Neural progenitor cell (in vitro differentiated cells): ENCODE data around the gene RUBCN. TPM values are rescaled to one million over a fixed set of nuclear protein-coding genes. Genes with fewer than 3 reads are reported as not detected.
"Not testable (repeated sequence)": the region's sequence is repeated elsewhere in the genome, so short reads cannot be mapped to it uniquely, and the experiment has no call there.

Experiments
- DNase-seq: peaks from one replicate; pipeline ENCODE4 v3.0.0-alpha.2; 2016; ENCODE audit warnings: low spot score
- H2AFZ ChIP-seq: fragments of 200-600 bp; sonication (generic); replicated peaks from 2 replicates; pipeline ENCODE4 v1.6.1; 2016; ENCODE audit warnings: antibody characterized with exemption
- H3F3A ChIP-seq: fragments of 200-600 bp; sonication (generic); 2 replicates; pipeline ENCODE4 v1.6.1; 2016; ENCODE audit warnings: antibody characterized with exemption, low read depth
- H3K27ac ChIP-seq: fragments of 200-600 bp; sonication (generic); 2 replicates; pipeline ENCODE4 v1.5.1; 2016; ENCODE audit warnings: mild to moderate bottlenecking
- H3K27me3 ChIP-seq: fragments of 200-600 bp; sonication (generic); 2 replicates; pipeline ENCODE4 v1.6.1; 2016; ENCODE audit warnings: mild to moderate bottlenecking, moderate library complexity
- H3K36me3 ChIP-seq: fragments of 200-600 bp; sonication (generic); 2 replicates; pipeline ENCODE4 v1.5.1; 2016
- H3K4me1 ChIP-seq: fragments of 200-600 bp; sonication (generic); 2 replicates; pipeline ENCODE4 v1.6.1; 2016; ENCODE audit warnings: mixed run types
- H3K4me2 ChIP-seq: fragments of 200-600 bp; sonication (generic); 2 replicates; pipeline ENCODE4 v1.6.1; 2016
- H3K4me3 ChIP-seq: fragments of 200-600 bp; sonication (generic); 2 replicates; pipeline ENCODE4 v1.5.1; 2016
- H3K79me2 ChIP-seq: fragments of 200-600 bp; sonication (generic); 2 replicates; pipeline ENCODE4 v1.6.1; 2016; ENCODE audit warnings: low read depth
- H3K9ac ChIP-seq: fragments of 200-600 bp; sonication (generic); 2 replicates; pipeline ENCODE4 v1.6.1; 2016
- H3K9me3 ChIP-seq: fragments of 200-600 bp; sonication (generic); 2 replicates; pipeline ENCODE4 v1.5.1; 2016; ENCODE audit warnings: low read depth
- H4K20me1 ChIP-seq: fragments of 200-600 bp; sonication (generic); 2 replicates; pipeline ENCODE4 v1.6.1; 2016; ENCODE audit warnings: low read depth
- H3K27ac Mint-ChIP-seq: 3 replicates; pipeline ENCODE4 v1.8.0; 2021; ENCODE audit warnings: mixed read lengths
- H3K27me3 Mint-ChIP-seq: 2 replicates; pipeline ENCODE4 v1.8.0; 2022; ENCODE audit warnings: low read depth, mild to moderate bottlenecking, inconsistent platforms, moderate library complexity, mixed read lengths; ENCODE audit not compliant: insufficient read depth
- H3K36me3 Mint-ChIP-seq: 3 replicates; pipeline ENCODE4 v1.8.0; 2021; ENCODE audit warnings: mixed read lengths
- H3K4me1 Mint-ChIP-seq: 3 replicates; pipeline ENCODE4 v1.8.0; 2021; ENCODE audit warnings: mixed read lengths
- H3K4me3 Mint-ChIP-seq: 3 replicates; pipeline ENCODE4 v1.8.0; 2021; ENCODE audit warnings: mild to moderate bottlenecking, moderate library complexity, mixed read lengths
- H3K9me3 Mint-ChIP-seq: 3 replicates; pipeline ENCODE4 v1.8.0; 2020; ENCODE audit warnings: mixed read lengths
- CTCF ChIP-seq: fragments of 200-600 bp; sonication (generic); IDR thresholded peaks from 2 replicates; pipeline ENCODE4 v1.5.1; 2017; ENCODE audit warnings: antibody characterized with exemption, mild to moderate bottlenecking
- EZH2 ChIP-seq: fragments of 200-600 bp; sonication (generic); IDR thresholded peaks from 2 replicates; pipeline ENCODE4 v1.6.1; 2017; ENCODE audit warnings: antibody characterized with exemption, mild to moderate bottlenecking, moderate library complexity
- EZH2phosphoT487 ChIP-seq: fragments of 200-600 bp; sonication (generic); IDR thresholded peaks from 2 replicates; pipeline ENCODE4 v1.6.1; 2017; ENCODE audit warnings: antibody characterized with exemption
- total RNA-seq: library from RNA; depleted of rRNA; stranded (reverse); fragments of >200 nt; gene quantifications from 2 replicates; pipeline ENCODE4 v1.2.3, GENCODE V29; 2015; ENCODE audit warnings: low replicate concordance

The RUBCN gene
- total RNA-seq, 1 donor from 2014 or later, result 6.4 TPM

DNA sequence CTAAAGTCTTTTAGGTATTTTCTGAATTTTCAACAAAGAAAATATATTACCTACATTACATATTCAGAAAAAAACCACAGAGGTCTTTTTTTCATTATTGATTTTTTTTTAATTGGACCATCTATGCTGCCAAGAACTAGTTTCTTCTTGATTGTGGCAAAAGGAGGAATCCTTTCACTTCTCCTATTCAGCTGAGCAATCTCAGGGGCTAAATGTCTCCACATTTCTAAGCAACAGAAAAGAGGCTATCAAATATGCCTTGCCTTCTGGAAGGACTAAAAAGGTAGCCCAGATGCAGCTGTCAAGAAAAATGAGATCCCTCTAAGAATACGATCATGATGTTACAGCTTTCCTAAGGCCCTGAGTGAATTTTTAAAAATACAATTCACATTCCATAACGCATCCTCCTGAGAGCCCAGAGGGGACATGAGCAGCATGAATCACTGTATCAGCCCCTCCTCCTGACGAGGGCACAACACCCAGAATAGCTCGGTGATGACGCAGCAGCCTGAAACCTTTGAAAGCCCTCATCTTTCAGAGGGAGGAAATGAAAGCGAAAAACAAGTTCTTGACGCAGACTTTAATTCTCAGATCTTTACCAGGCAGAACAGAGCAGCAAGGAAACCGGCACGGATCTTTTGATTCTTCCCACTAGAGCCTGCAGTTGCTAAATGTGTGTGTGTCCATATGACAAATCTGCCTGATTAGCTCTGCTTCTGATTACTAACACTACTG is 24.6 kb downstream of the RUBCN start:
- Mint-ChIP-seq H3K4me3 (peak overlapping the region; percentile 76), H3K27ac (peak overlapping the region; percentile 87), H3K9me3 (no peaks in the 10 kb centered on the region), H3K36me3 (peaks cover 9% of the 10 kb centered on the region), H3K27me3 (peaks cover 2% of the 10 kb centered on the region), H3K4me1 (peaks cover 16% of the 10 kb centered on the region)
- no peaks in the 10 kb centered on the region for H3F3A ChIP-seq
- peaks cover 8% of the 10 kb centered on the region for H3K4me1 ChIP-seq
- peak overlapping the region; percentile 35 for H3K4me2 ChIP-seq
- no peaks in the 10 kb centered on the region for H3K36me3 ChIP-seq
- H3K79me2 ChIP-seq, result no peaks in the 10 kb centered on the region
- no peaks in the 10 kb centered on the region for H3K27me3 ChIP-seq
- H3K9ac ChIP-seq, result no peak overlapping the region
- TF ChIP-seq EZH2phosphoT487, result no peak
- TF ChIP-seq EZH2, result no peak
- no peak for TF ChIP-seq CTCF
- no peaks in the 10 kb centered on the region for H4K20me1 ChIP-seq
- peak; percentile 32 for DNase-seq
- no peak overlapping the region for H3K4me3 ChIP-seq
- H3K27ac ChIP-seq, result peak overlapping the region; percentile 23
- H3K9me3 ChIP-seq, result no peaks in the 10 kb centered on the region
- H2AFZ ChIP-seq, result peak overlapping the region; percentile 61

GRCh38 chr3:197710965-197711364 is 25.7 kb downstream of the RUBCN start:
- H3K27ac Mint-ChIP-seq, H3K9me3 ChIP-seq, H2AFZ ChIP-seq, H3K4me3 Mint-ChIP-seq, H3K27ac ChIP-seq, H4K20me1 ChIP-seq, H3K27me3 ChIP-seq, DNase-seq, H3K4me1 ChIP-seq, H3K79me2 ChIP-seq, H3K9me3 Mint-ChIP-seq, H3K4me3 ChIP-seq, H3K27me3 Mint-ChIP-seq, H3K4me2 ChIP-seq, H3K36me3 ChIP-seq, H3K36me3 Mint-ChIP-seq, H3K9ac ChIP-seq, H3F3A ChIP-seq: not testable (repeated sequence)
- peaks cover 16% of the 10 kb centered on the region for H3K4me1 Mint-ChIP-seq

DNA sequence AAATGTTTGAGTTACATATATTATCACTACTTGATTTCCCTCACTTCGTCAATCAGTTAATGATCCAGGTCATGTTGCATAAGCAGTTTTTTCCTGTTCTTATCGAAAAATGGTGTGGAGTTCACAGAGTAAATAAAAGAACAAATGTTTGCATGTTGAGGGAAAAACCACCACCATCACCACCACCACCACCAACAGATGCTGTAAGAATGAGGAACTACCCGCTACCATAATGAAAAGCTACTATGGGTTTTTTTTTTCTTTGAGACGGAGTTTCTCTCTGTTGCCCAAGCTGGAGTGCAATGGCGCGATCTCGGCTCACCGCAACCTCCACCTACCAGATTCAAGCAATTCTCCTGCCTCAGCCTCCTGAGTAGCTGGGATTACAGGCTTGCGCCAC is 27.6 kb downstream of the RUBCN start:
- no peak for DNase-seq
- Histone ChIP-seq H3K9me3 (no peaks in the 10 kb centered on the region), H3K4me1 (peaks cover 8% of the 10 kb centered on the region), H3K9ac (no peak overlapping the region), H3K36me3 (no peaks in the 10 kb centered on the region), H2AFZ (no peak overlapping the region), H3K4me2 (no peak overlapping the region), H3K27me3 (no peaks in the 10 kb centered on the region), H3K79me2 (no peaks in the 10 kb centered on the region), H3F3A (no peaks in the 10 kb centered on the region), H3K4me3 (no peak overlapping the region), H4K20me1 (no peaks in the 10 kb centered on the region), H3K27ac (no peak overlapping the region)
- H3K9me3 Mint-ChIP-seq, result no peaks in the 10 kb centered on the region
- no peak for TF ChIP-seq CTCF
- no peak for TF ChIP-seq EZH2phosphoT487
- TF ChIP-seq EZH2, result no peak
- H3K4me3 Mint-ChIP-seq, result no peak overlapping the region
- no peak overlapping the region for H3K27ac Mint-ChIP-seq
- peaks cover 2% of the 10 kb centered on the region for H3K27me3 Mint-ChIP-seq
- H3K36me3 Mint-ChIP-seq, result peaks cover 5% of the 10 kb centered on the region
- H3K4me1 Mint-ChIP-seq, result peaks cover 16% of the 10 kb centered on the region

DNA sequence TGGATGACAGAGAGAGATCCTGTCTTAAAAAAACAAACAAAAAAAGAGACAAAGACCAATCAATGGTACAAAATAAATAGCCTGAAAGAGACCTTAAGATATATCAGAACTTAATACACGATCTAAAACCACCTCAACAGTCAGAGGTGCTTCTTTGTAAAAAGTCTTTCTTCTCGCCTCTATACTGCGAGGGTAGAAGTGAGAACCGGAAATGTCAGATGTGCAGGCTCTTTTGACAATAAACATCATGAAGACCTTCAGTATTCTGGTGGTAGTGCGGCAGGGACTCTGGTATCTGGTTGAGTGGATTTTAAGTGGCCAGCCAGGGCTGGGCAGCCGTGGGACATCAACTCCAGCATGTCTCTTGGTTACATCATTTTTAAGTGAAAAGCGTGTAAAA is 30.0 kb downstream of the RUBCN start:
- Mint-ChIP-seq H3K4me1 (no peaks in the 10 kb centered on the region), H3K4me3 (peak overlapping the region; percentile 53), H3K27me3 (peaks cover 2% of the 10 kb centered on the region), H3K9me3 (no peaks in the 10 kb centered on the region), H3K36me3 (peaks cover 11% of the 10 kb centered on the region), H3K27ac (peak overlapping the region; percentile 66)
- no peaks in the 10 kb centered on the region for H3F3A ChIP-seq
- no peaks in the 10 kb centered on the region for H3K79me2 ChIP-seq
- TF ChIP-seq CTCF (no peak), EZH2 (no peak), EZH2phosphoT487 (no peak)
- no peaks in the 10 kb centered on the region for H4K20me1 ChIP-seq
- H3K9ac ChIP-seq, result no peak overlapping the region
- DNase-seq, result no peak
- H3K27me3 ChIP-seq, result no peaks in the 10 kb centered on the region
- H3K4me3 ChIP-seq, result no peak overlapping the region
- no peak overlapping the region for H3K4me2 ChIP-seq
- no peak overlapping the region for H2AFZ ChIP-seq
- H3K4me1 ChIP-seq, result no peaks in the 10 kb centered on the region
- no peak overlapping the region for H3K27ac ChIP-seq
- H3K9me3 ChIP-seq, result no peaks in the 10 kb centered on the region
- no peaks in the 10 kb centered on the region for H3K36me3 ChIP-seq
